GM04503 (cell line): Measurements from ENCODE around the gene PRKRIP1.
"Not testable (repeated sequence)": the region's sequence is repeated elsewhere in the genome, so short reads cannot be mapped to it uniquely, and the experiment has no call there.

Source experiments
- DNase-seq: peaks from one replicate; pipeline ENCODE4 v3.0.0-alpha.2; 2012; ENCODE audit warnings: low read depth

Gene PRKRIP1

GRCh38 chr7:102395873-102396709 lies at the start of gene PRKRIP1:
TSS of gene PRKRIP1 (plus strand) at chr7:102396363. CDS start at chr7:102396412, 49 bp downstream.
- peak; percentile 76 for DNase-seq

GRCh38 chr7:102346983-102347382 lies 49.2 kb upstream of the PRKRIP1 start:
- DNase-seq: not testable (repeated sequence)

- not testable (repeated sequence) for DNase-seq
These were observed 39.8 kb upstream of the PRKRIP1 start, which contains the start of gene SPDYE6 for GRCh38 chr7:102356344-102356743. TSS of gene SPDYE6 (minus strand) at chr7:102356444. CDS start at chr7:102356023, 421 bp downstream.

- DNase-seq: peak; percentile 98
These were observed 32.4 kb upstream of the PRKRIP1 start for GRCh38 chr7:102363549-102364393.

- not testable (repeated sequence) for DNase-seq
These were observed 31.7 kb upstream of the PRKRIP1 start for GRCh38 chr7:102364394-102364886.

GRCh38 chr7:102365390-102365789 lies 30.8 kb upstream of the PRKRIP1 start:
- not testable (repeated sequence) for DNase-seq

- DNase-seq: not testable (repeated sequence)
These were observed 26.1 kb upstream of the PRKRIP1 start for GRCh38 chr7:102370038-102370437.

GRCh38 chr7:102372796-102373195 lies 23.4 kb upstream of the PRKRIP1 start:
- DNase-seq: not testable (repeated sequence)

GRCh38 chr7:102376964-102377466 lies 19.1 kb upstream of the PRKRIP1 start:
- DNase-seq: no peak

- not testable (repeated sequence) for DNase-seq
These were observed 15.3 kb upstream of the PRKRIP1 start for GRCh38 chr7:102380837-102381236.

- not testable (repeated sequence) for DNase-seq
These were observed 14.3 kb upstream of the PRKRIP1 start for GRCh38 chr7:102381696-102382425.

- no peak for DNase-seq
These were observed 9.1 kb upstream of the PRKRIP1 start for GRCh38 chr7:102387064-102387463.

GRCh38 chr7:102389810-102390209 lies 6.4 kb upstream of the PRKRIP1 start:
- DNase-seq: no peak

- DNase-seq: no peak
These were observed 5.3 kb upstream of the PRKRIP1 start for GRCh38 chr7:102390697-102391484.

GRCh38 chr7:102392330-102392729 lies 3.8 kb upstream of the PRKRIP1 start:
- DNase-seq: no peak

- no peak for DNase-seq
These were observed 2.7 kb upstream of the PRKRIP1 start for GRCh38 chr7:102393467-102393866.

GRCh38 chr7:102395592-102395872 lies 631 bp upstream of the PRKRIP1 start:
- no peak for DNase-seq

- DNase-seq: no peak
These were observed 502 bp downstream of the PRKRIP1 start for GRCh38 chr7:102396710-102397019.

GRCh38 chr7:102398543-102398942 lies 2.4 kb downstream of the PRKRIP1 start:
- no peak for DNase-seq

GRCh38 chr7:102400360-102400759 lies 4.2 kb downstream of the PRKRIP1 start:
- no peak for DNase-seq

- no peak for DNase-seq
These were observed 7.4 kb downstream of the PRKRIP1 start for GRCh38 chr7:102403563-102403962.
